ENCODE data around the gene PHF21B.
"Not testable (repeated sequence)": the region's sequence is repeated elsewhere in the genome, so short reads cannot be mapped to it uniquely, and the experiment has no call there.

Gene PHF21B

DNA sequence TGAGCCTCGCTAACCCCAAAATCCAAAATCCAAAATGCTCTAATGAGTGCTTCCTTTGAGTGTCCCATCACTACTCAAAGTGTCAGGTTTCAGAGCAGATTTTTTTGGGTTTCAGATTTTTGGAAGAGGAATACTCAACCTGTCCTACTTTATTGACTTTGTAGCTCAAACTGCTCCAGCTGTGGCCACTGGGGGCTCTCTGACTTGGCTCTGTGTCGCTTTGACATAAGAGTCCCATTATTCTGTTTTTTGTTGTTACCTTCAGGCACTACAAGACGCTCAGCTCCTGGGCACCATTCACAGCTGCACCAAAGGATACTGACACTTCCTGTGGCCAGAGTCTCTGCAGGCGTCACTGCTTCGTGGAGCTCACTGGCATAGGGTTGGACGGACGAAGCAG is 41.1 kb downstream of the PHF21B start:
- no peak overlapping the region for H3K4me3 ChIP-seq (replicated peaks in 1 of 2; ENCODE audit: low read depth in 2 of 2, low read length in 2 of 2)
- DNase-seq (ENCODE audit: low read depth in 2 of 2) = no peak
- TF ChIP-seq, protein P1, sequence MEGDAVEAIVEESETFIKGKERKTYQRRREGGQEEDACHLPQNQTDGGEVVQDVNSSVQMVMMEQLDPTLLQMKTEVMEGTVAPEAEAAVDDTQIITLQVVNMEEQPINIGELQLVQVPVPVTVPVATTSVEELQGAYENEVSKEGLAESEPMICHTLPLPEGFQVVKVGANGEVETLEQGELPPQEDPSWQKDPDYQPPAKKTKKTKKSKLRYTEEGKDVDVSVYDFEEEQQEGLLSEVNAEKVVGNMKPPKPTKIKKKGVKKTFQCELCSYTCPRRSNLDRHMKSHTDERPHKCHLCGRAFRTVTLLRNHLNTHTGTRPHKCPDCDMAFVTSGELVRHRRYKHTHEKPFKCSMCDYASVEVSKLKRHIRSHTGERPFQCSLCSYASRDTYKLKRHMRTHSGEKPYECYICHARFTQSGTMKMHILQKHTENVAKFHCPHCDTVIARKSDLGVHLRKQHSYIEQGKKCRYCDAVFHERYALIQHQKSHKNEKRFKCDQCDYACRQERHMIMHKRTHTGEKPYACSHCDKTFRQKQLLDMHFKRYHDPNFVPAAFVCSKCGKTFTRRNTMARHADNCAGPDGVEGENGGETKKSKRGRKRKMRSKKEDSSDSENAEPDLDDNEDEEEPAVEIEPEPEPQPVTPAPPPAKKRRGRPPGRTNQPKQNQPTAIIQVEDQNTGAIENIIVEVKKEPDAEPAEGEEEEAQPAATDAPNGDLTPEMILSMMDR (IDR thresholded peaks at IDR 0.05; ENCODE audit: low read depth, low read length) = no peak

DNA sequence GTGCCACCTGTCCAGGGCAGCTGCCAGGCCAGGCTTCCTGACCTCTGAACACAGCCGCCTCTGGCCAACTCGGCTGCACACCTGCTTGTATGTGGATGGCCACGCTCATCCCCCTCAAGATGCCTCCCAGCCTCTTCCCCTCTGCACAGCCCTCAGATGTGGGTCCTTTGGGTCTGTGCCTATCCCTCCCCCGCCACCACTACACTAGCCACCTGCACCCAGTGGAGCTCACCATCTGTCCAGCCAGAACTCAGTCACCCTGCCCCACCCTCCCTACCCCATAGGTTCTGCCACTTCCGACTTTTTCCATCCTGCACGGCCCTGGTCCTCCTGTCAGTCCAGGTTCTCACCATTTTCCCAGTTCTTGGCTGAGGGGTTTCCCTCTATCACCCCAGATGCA is 44.6 kb downstream of the PHF21B start:
- H3K4me3 ChIP-seq (replicated peaks in 1 of 2; ENCODE audit: low read depth in 2 of 2, low read length in 2 of 2) = no peak overlapping the region
- TF ChIP-seq, protein P1 (IDR thresholded peaks at IDR 0.05; ENCODE audit: low read depth, low read length) = no peak
- no peak for DNase-seq (ENCODE audit: low read depth in 2 of 2)

- TF ChIP-seq, protein P1 (IDR thresholded peaks at IDR 0.05; ENCODE audit: low read depth, low read length) = no peak
- no peak overlapping the region for H3K4me3 ChIP-seq (replicated peaks in 1 of 2; ENCODE audit: low read depth in 2 of 2, low read length in 2 of 2)
- DNase-seq (ENCODE audit: low read depth in 2 of 2) = no peak
These were observed 45.1 kb downstream of the PHF21B start for GRCh38 chr22:44964722-44965078.

- no peak overlapping the region for H3K4me3 ChIP-seq (replicated peaks in 1 of 2; ENCODE audit: low read depth in 2 of 2, low read length in 2 of 2)
These were observed 45.7 kb downstream of the PHF21B start for GRCh38 chr22:44963832-44964721.

DNA sequence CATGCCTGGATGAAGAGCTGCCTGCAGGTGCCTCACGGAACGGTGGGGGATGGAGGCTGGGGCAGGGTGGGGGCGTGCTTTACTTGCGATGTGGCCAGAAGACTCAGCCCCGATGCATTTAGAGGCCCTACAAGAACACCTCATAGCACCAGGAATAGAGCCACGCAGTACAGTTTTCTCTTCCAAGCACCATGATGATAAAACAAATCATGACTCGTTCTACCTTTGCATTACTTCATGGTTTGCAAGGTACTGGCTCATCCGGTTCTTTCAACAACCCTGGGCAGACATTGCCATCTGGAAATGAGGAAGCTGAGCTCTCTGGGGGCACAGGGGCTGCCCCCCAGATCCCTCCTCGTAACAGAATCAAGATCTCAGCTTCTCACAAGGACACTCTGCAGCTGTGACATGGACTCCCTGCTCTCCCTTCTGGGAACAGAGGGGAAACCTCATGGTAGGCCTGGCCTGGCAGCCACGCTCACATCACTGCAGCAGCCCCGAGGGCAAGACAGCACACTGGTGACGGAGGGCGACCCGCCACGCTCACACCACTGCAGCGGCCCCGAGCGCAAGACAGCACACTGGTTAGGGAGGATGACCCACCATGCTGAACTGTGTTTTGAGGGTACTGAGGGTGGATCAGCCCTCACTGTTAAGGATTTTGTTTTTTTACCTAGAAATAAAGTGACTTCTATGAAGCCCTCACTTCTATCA is 46.9 kb downstream of the PHF21B start:
- no peak overlapping the region for H3K4me3 ChIP-seq (replicated peaks in 1 of 2; ENCODE audit: low read depth in 2 of 2, low read length in 2 of 2)
- DNase-seq (ENCODE audit: low read depth in 2 of 2) = no peak
- TF ChIP-seq, protein P1 (IDR thresholded peaks at IDR 0.05; ENCODE audit: low read depth, low read length) = no peak

More at GRCh38 chr22:44963832-44964721, 45.7 kb downstream of the PHF21B start:
- no peak for DNase-seq (ENCODE audit: low read depth in 2 of 2)
- TF ChIP-seq, protein P1 (IDR thresholded peaks at IDR 0.05; ENCODE audit: low read depth, low read length) = no peak

- not testable (repeated sequence) for DNase-seq (ENCODE audit: low read depth in 2 of 2); H3K4me3 ChIP-seq (replicated peaks in 1 of 2; ENCODE audit: low read depth in 2 of 2, low read length in 2 of 2)
These were observed 48.1 kb downstream of the PHF21B start for GRCh38 chr22:44961682-44962081.
